Fibroblast of upper back skin (primary cell): ENCODE measurements around the gene WDR59.
"Not testable (repeated sequence)": the region's sequence is repeated elsewhere in the genome, so short reads cannot be mapped to it uniquely, and the experiment has no call there.

Experiments used
- DNase-seq: peaks from one replicate; pipeline ENCODE4 v3.0.0-alpha.2; 2013

WDR59 gene

DNA sequence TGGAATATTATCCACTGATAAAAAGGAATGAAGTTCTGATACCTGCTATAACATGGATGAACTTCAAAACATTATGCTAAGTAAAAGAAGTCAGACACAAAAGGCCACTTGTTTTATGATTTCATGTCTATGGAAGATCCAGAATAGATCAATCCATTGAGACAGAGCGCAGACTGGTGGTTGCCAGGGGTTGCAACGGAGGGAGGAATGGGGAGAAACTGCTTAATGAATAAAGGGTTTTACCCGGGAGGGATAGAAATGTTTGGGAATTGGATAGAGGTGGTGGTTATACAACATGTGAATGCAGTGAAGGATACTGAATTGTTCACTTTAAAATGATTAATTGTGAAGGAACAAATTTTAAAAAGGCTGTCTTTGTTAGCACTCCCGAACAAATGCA is 30.2 kb downstream of the WDR59 start:
- no peak for DNase-seq

DNA sequence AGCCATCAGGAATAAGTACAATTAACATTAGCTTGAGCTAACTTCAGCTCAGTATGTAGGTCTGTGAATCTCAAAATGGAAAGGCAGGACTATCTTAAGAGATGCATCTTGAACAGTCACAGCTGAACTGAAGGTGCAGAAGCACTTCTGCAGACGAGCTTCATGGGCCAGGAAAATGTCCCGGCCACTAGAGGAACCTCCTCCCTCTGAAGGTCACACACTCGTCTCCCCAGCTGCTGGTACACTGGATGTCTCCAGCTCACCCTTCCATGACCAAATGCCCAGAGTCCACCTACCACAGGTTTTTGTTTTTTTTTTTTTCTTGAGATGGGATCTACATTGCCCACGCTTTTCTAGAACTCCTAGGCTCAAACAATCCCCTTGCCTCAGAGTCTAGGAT is 33.2 kb downstream of the WDR59 start:
- DNase-seq = no peak

DNA sequence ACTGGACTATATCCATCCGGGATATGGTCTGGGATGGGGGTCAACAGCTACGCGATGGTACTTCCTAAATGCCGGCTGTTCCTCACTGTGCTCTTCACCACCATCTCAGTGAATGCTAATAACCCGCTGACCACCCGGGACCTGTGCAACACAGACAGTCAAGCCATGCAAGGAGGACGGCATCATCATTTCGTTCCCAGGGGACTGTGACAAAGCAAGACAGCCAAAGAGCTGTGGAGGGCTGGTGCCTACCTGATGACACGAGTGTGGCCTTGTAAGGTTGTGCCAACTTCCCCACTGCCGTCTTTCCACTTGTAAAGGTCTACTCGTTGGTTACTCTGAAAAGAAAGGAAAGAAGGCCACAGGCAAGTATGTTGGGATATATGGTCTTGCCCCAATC is 33.7 kb downstream of the WDR59 start:
- no peak for DNase-seq

DNA sequence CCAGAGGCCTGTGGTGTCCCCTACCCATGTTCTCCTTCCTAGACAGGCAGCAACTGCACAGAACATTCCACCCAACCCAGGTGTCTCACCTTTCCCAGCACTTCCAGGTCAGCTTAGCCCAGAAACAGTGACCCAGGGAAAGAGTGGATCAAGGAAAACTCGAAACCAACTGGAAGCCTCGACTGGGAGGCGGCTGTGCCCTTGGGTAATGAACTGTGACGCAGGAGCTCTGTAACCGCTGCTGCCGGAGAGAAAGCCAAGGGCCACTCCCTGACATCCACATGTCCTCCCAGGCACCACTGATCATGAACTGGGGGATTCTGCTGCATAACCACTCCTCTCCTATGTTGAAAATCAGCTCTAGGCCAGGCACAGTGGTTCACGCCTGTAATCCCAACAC is 34.4 kb downstream of the WDR59 start:
- DNase-seq = no peak

DNA sequence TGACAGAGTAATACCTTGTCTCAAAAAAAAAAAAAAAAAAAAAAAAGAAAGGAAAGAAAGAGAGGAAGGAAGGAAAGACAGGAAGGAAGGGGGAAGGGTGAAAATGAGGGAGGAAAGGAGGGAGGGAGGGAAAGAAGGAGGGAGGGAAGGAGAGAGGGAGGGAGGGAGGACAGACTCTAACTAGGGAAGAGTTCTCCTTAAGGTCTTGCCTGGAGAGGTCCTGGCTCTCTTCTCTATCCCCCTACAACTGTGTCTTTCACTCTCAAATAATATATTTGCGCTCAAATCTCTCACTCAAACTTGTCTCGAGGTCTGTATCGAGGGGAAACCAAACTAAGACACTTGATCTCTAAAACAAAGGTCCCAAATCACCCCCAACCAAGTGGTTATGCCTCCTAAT is 35.6 kb downstream of the WDR59 start:
- no peak for DNase-seq

DNA sequence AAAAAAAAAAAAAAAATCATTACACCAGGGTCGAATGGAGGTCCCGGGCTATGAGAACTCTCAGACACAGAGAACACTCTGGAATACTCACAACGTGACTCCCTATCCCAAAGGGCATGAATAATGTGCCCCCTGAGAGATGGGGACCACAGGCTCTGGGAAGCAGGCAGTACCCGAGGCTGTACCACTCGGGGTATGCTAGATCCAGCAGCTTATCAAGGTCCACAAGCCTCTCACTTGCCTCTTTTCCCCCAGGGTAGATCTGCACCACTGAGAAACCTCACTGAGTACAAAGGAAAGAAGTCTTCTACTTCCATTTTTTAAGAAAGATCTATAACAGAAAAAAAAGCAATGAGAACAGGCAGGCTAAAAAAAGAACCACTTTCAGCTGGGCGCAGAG is 40.5 kb downstream of the WDR59 start:
- no peak for DNase-seq

DNA sequence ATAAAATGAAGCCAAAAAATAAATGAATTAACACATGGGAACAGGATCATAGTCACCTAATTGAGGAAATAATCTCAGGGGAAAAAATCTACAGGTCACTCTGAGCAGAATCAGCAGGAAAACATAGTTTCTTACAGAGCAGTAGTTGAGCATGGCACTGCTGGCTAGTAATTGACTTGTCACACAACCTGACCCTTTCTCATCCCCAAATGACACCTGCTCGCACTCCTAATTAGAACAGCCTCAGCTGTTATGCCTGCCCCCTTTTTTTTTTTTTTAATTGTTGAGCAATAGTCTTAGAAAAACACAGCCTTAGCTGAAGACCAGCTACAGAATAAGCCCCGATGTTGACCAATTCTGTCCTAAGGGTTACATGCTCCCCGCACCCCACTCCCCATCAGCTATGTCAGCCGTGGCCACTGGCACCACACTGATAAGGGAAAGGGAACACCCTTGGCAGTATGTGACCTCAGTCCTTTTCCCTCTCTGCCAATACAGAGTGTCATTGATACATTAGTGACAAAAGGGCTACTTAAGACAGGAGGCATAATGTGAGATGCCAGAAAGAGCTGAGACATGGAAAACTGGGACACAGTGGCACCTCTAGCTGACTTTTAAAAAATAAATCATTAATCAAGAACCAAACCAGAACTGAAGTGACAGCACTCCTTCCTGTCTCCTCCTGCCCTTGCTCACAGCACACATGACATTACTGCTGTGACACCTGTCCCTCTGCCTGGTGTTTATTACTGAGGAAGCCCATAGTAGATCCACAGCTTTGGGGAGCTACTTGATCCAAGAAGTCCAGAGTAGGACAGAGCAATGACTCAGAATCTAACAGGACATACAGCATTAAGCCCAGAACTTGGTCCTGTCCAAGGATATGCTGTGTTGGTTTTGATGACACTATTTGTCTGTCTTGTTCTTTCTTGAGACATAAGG is 41.7 kb downstream of the WDR59 start:
- DNase-seq = no peak

DNA sequence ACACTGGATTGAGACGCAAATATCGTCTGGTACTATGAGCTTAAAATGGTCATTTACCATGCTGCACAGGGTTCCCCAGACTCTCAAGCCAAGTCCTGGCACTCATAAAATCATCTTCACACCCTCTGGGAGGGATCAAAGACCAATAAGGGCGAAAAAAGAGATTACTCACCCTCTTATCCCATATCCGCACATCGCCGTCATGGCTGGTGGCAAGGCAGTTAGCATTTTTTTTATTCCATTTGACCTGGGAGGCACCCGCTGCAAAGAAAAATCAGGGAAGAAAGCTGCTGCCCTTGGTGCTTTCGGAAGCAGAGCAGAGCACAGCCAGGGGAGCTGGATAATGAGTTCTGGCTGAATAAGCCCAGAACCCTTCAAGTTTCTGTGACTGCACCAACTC is 42.4 kb downstream of the WDR59 start:
- no peak for DNase-seq

DNA sequence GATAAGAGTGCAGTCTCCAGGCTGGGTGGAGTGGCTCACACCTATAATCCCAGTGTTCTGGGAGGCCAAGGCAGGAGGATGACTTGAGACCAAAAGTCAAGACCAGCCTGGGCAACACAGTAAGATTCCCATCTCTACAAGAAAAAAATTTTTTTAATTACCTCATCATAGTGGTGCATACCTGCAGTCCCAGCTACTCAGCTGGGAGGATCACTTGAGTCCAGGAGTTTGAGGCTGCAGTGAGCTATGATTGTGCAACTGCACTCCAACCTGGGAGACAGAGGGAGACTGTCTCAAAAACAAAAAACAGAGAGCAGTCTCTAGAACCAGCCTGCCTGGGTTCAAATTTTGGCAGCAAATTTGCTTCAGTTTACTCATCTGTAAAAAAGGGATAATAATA is 45.2 kb downstream of the WDR59 start:
- DNase-seq = no peak

DNA sequence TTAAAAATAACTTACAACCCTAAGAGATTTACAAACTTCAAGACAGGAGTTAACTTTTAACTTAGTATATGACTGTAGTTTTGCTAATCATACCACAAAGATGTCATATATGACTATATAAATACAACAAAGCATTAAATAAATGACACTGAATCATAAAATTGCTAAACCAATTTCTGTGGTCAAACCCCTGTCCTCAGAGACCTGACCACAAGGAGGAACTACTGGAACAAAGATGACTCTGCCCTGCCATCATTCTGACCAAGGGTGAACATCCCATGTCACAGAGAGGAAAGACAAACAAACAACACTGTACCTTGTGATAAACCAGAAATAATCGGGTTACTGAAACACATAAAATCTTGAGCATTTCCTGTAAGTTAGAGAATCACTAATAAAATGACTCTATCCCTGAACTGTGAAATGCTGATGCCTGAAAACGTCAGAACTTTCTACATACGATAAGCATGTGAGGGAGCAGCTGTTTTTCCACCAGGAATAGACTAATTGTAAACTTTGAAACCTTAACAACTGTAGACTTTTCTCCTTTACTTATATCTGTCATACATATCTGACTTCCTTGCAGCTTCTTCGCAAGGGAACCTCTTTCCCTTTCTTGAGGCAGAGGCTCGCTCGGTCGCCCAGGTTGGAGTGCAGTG is 47.9 kb downstream of the WDR59 start:
- peak; percentile 46 for DNase-seq

DNA sequence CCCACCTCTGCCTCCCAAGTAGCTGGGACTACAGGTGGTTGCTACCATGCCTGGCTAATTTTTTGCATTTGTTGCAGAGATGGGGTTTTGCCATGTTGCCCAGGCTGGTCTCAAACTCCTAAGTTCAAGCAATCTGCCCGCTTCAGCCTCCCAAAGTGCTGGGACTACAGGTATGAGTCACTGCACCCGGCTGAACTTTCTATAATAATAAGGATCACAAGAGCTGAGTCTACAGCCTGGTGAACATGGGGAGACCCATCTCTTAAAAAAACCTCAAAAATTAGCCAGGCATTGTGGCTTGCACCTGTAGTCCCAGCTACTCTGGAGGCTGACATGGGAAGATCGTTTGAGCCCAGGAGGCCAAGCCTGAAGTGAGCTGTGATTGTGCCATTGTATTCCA is 53.5 kb downstream of the WDR59 start:
- DNase-seq = no peak

DNA sequence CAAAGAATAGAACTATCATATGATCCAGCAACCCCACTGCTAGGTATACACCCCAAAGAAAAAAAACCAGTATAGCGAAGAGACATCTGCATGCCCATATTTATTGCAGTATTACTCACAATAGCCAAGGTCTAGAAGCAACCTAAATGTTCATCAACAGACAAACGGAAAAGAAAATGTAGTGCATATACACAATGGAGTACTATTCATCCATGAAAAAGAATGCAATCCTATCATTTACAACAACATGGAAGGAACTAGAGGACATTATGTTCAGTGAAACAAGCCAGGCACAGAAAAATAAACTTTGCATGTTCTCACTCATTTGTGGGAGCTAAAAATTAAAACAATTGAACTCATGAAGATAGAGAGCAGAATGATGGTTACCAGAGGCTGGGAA is 55.3 kb downstream of the WDR59 start:
- no peak for DNase-seq

DNA sequence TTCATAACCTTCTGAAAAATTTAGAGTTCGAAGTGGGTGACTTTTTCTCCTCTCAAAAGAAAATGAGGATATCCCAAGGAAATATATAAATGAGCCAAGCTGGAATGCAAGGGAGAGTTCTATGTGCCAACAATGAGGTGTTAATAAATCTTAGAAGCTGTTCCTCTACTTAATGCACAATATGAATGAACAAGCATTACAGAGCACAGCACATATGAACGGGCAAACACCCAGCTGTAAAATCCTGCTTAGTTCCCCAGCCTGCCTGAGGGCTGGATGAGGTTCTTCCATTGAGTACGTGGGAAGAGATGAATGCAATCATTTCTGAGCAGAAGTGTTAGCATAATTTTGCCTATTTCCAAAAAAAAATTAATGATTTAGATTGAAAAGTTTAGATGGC is 58.1 kb downstream of the WDR59 start:
- no peak for DNase-seq

DNA sequence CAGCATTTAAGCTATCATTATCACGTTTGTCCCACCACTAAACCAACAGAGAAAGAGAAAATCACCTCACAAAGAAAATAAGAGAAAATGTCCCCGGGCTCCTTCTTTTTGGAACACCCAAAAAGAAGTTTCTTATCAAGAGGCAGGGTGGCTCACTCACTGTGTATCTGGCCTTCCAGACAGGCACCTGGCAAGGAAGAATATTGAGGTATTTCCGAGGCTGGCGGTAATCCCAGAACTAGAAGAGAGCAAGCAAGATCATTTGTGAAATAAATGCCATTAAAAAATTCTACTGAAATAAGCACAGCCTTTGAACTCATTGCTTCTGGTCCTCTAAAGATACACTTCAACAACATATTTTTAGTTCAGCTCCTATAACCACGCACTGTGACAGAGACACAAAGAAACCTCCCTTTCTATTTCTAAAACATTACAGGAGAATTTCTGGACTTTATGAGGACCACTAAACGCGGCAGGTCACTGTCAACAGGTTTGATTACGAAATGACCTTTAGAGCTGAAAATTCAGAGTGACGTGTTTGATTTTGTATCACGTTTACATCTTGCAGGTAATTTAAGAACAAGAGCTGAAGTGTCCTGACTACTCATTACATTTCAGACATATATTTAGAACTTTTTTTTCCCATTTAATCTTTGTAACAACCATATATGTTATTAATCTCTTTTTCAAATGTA is 61.0 kb downstream of the WDR59 start:
- no peak for DNase-seq

DNA sequence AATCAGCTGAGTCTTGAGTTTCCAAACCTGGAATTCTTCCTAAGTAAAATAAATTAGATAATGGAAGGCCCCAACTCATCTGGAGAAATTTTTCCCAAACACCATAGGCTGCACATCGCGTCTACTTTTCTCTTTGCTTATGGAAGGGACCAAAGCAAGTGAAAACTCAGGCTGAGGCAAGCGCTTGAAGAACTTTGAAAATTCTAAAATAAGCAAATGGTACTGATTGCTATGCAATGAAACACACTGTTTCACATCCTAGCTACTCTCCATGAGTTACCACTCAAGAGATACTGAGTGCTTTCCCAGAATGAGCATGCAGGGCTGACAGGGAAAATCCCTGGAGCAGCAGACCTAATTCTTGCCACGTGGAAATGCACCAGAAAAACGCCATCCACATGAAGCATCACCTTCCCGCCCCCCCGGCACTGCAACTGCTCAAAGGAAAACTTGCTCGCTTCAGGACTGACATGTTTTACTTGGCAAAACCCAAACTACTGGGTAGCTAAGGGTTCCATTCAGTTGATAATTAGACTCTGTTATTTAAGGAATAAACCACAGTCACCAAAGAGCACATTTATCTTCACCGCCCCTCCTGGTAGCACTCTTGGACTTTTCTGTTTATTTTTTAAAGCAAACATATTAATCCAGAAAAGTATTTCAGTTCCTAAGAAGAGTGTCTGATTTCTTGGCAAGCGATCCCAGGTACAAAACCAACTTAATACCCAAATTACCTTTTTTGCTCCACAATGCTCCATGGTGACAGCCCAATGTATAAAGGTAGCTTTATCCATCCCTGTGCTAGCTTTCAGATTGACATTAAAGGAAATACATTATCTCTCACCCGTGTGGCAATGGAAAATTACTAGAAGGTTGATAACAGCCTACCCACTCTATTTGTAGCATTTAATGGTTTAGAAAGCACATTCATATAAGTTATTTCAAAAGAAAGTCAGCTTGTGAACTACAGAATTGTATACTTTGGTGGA is 62.5 kb downstream of the WDR59 start:
- DNase-seq = no peak

DNA sequence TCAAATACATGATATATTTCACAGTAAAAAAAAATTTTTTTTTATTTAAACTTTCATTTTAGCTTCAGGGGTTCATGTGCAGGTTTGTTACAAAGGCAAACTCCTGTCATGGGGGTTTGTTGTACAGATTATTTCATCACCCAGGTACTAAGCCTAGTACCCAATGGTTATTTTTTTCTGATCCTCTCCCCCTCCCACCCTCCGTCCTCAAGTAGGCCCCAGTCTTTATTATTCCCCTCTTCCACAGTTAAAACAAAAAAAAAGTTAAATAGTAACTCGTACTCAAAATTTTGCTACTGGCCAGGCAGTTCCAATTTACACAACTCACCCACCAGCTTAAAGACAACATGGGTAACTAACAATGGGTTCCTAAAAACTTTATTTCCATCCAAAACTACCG is 63.9 kb downstream of the WDR59 start:
- DNase-seq = no peak

DNA sequence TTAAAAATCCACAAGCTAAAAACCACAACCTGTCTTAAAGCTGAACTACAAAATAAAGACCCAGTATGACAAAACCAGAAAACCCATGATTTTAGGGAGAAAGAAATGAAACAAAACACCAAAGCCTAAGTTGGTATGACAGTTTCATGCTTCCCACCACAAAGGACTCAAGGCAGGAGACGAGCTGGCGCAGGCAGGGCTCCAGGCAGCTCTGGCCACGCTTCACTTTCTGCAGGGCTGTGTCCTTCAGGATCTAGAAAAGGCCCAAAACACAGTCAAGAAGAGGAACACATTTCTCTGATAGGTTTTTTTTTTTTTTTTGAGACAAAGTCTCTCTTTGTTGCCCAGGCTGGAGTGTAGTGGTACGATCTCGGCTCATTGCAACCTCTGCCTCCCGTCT is 75.3 kb downstream of the WDR59 start:
- DNase-seq = no peak

DNA sequence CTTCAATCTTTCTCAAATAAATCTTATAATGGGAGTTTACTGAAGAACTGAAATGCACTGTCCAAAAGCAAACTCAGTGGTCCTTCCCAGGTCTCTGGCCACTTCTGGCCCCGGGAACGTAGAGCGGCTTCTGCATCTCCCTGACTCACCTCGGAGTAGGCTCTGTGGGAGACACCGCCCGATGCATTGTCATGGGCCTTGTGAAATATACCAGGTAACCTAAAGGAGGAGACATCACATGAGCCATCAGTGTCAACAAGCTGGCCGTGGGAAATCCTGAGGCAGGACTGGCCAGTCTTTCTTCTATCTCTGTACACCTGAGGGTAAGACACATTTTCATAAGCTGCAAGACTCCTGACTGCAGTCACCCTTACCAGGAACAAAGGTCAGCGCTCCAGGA is 76.2 kb downstream of the WDR59 start:
- not testable (repeated sequence) for DNase-seq

DNA sequence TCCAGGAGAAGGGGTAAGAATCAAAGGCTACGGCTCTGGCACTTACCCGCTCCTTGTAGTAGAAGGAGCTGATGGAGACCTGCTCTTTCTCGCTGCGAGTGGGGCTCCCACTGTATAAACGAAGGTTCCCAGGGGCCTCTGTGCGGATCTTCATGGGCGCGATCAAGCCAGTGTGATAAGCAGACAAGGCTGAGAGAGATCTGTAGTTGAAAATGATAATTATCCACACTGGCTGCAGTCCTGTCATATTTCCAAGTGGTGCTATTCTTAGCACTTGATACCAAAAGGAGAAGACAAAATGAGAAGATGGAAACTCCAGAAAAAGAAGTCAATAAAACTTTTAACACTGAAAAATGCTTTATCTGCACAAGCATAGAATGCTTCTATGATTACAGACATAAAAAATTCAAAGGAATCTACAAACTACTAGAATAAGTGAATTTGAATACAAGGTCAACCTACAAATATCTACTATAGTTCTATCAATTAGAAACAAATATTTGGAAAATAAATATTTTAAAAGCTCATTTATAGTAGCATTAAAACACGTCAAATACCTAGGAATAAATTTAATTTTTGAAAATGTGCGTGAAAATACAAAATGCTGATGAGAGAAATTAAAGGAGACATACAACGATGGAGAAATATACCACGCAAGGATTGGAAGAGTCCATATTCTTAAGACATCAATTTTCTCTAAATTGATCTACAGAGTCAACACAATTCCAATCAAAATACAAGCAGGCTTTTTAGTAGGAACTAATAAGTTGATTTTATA is 80.8 kb downstream of the WDR59 start:
- no peak for DNase-seq

DNA sequence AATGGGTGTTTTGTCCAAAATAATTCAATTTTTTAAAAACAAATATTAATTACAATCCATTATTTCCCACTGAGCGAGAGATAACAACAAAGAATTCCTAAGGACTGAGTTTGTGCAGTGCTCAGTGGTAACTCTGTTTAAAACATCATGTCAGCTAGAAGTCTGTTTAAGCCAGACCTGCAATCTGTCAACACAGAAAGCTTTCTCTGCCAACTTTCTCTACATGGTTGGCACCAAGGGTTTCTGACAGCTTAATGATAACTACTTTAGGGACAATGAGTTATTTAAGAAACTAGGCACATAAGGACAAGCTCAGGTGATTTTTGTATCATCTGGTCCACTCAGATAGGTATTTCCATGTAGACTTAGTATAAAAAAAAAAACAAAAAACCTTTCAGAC is 81.8 kb downstream of the WDR59 start:
- no peak for DNase-seq

DNA sequence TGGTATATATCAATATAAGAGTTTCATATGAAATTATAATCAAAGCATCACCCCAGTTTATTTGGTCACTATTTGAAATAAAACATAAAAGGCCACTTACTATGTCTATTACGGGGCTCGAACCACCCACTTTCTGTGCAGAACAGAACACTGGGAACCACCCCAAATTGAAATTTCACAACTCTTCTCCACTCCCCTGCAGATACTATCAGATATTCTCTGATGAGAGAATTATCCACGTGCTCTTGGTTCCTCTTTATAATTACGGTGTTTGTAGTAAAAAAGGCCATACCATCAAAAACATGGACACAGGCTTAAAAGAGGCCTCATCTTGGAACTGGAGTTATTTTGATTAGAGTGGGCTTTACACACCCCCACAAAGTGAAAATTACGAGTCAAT is 82.8 kb downstream of the WDR59 start:
- no peak for DNase-seq

DNA sequence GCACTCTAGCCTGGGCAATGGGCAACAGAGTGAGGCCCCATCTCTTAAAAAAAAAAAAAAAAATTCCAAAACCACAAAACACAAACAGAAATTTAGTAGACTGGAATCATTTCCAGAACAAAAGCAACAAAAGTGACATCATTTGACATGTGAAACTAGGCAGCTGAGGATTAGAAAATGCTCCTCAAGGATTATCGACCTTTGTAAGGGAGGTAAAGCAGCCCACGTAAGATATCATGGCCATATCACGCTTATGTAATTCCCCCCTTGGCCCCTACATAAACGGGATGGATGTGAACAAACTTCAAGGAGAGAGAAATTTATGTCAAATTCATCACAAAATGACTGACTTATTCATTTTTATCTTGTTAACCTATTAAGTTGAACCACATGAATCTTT is 83.3 kb downstream of the WDR59 start:
- DNase-seq = no peak
